ENCODE measurements around the gene NELL2. TPM values are rescaled to one million over a fixed set of nuclear protein-coding genes. Genes with fewer than 3 reads are reported as not detected.

The NELL2 gene
- polyA plus RNA-seq, 1 donor = 99.9 TPM

- no peak overlapping the region for H3K27ac ChIP-seq (ENCODE audit: low read length)
- no peak for DNase-seq
- H3K4me1 ChIP-seq (ENCODE audit: control insufficient read depth, insufficient read depth, low read length) = no peaks in the 10 kb centered on the region
- WGBS (ENCODE audit: insufficient coverage, low lambda C conversion rate) = 100% methylated on average over 4 of the region's 24 CpGs
- H3K9me3 ChIP-seq (ENCODE audit: control insufficient read depth, low read depth, low read length) = peaks cover 11% of the 10 kb centered on the region
- H3K36me3 ChIP-seq (ENCODE audit: control insufficient read depth, insufficient read depth, low read length) = no peaks in the 10 kb centered on the region
- H3K4me3 ChIP-seq (ENCODE audit: low read length) = no peak overlapping the region
- H3K27me3 ChIP-seq (ENCODE audit: control insufficient read depth, insufficient read depth, low read length) = no peaks in the 10 kb centered on the region
Measured at GRCh38 chr12:44500423-44500822, 375.7 kb downstream of the NELL2 start.

- Histone ChIP-seq H3K36me3 (ENCODE audit: control insufficient read depth, insufficient read depth, low read length) (no peaks in the 10 kb centered on the region), H3K4me3 (ENCODE audit: low read length) (no peak overlapping the region), H3K27ac (ENCODE audit: low read length) (no peak overlapping the region), H3K9me3 (ENCODE audit: control insufficient read depth, low read depth, low read length) (peaks cover 7% of the 10 kb centered on the region), H3K27me3 (ENCODE audit: control insufficient read depth, insufficient read depth, low read length) (no peaks in the 10 kb centered on the region), H3K4me1 (ENCODE audit: control insufficient read depth, insufficient read depth, low read length) (no peaks in the 10 kb centered on the region)
- DNase-seq = no peak
- WGBS (ENCODE audit: insufficient coverage, low lambda C conversion rate) = 60% methylated on average over 1 of the region's 1 CpG
Measured at GRCh38 chr12:44497044-44497443, 379.1 kb downstream of the NELL2 start.

GRCh38 chr12:44490181-44490580 lies 385.9 kb downstream of the NELL2 start:
- no peaks in the 10 kb centered on the region for H3K36me3 ChIP-seq (ENCODE audit: control insufficient read depth, insufficient read depth, low read length)
- H3K27ac ChIP-seq (ENCODE audit: low read length) = no peak overlapping the region
- H3K4me1 ChIP-seq (ENCODE audit: control insufficient read depth, insufficient read depth, low read length) = no peaks in the 10 kb centered on the region
- no peaks in the 10 kb centered on the region for H3K9me3 ChIP-seq (ENCODE audit: control insufficient read depth, low read depth, low read length)
- no peak for DNase-seq
- H3K4me3 ChIP-seq (ENCODE audit: low read length) = no peak overlapping the region
- H3K27me3 ChIP-seq (ENCODE audit: control insufficient read depth, insufficient read depth, low read length) = no peaks in the 10 kb centered on the region

- Histone ChIP-seq H3K4me3 (ENCODE audit: low read length) (no peak overlapping the region), H3K27me3 (ENCODE audit: control insufficient read depth, insufficient read depth, low read length) (no peaks in the 10 kb centered on the region), H3K27ac (ENCODE audit: low read length) (no peak overlapping the region), H3K9me3 (ENCODE audit: control insufficient read depth, low read depth, low read length) (no peaks in the 10 kb centered on the region), H3K36me3 (ENCODE audit: control insufficient read depth, insufficient read depth, low read length) (no peaks in the 10 kb centered on the region), H3K4me1 (ENCODE audit: control insufficient read depth, insufficient read depth, low read length) (no peaks in the 10 kb centered on the region)
- no CpG with 5 or more reads among the region's 3 CpGs for WGBS (ENCODE audit: insufficient coverage, low lambda C conversion rate)
- DNase-seq = no peak
Measured at GRCh38 chr12:44488180-44488579, 387.9 kb downstream of the NELL2 start.

- H3K9me3 ChIP-seq (ENCODE audit: control insufficient read depth, low read depth, low read length) = no peaks in the 10 kb centered on the region
- H3K27me3 ChIP-seq (ENCODE audit: control insufficient read depth, insufficient read depth, low read length) = no peaks in the 10 kb centered on the region
- no peak for DNase-seq
- H3K4me1 ChIP-seq (ENCODE audit: control insufficient read depth, insufficient read depth, low read length) = no peaks in the 10 kb centered on the region
- no peaks in the 10 kb centered on the region for H3K36me3 ChIP-seq (ENCODE audit: control insufficient read depth, insufficient read depth, low read length)
- WGBS (ENCODE audit: insufficient coverage, low lambda C conversion rate) = no CpG with 5 or more reads among the region's 1 CpG
- no peak overlapping the region for H3K27ac ChIP-seq (ENCODE audit: low read length)
- no peak overlapping the region for H3K4me3 ChIP-seq (ENCODE audit: low read length)
Measured at GRCh38 chr12:44484862-44485261, 391.3 kb downstream of the NELL2 start.

GRCh38 chr12:44477331-44477980 lies 398.7 kb downstream of the NELL2 start:
- DNase-seq = no peak
- Histone ChIP-seq H3K9me3 (ENCODE audit: control insufficient read depth, low read depth, low read length) (peaks cover 3% of the 10 kb centered on the region), H3K27ac (ENCODE audit: low read length) (no peak overlapping the region), H3K4me3 (ENCODE audit: low read length) (no peak overlapping the region), H3K4me1 (ENCODE audit: control insufficient read depth, insufficient read depth, low read length) (no peaks in the 10 kb centered on the region), H3K27me3 (ENCODE audit: control insufficient read depth, insufficient read depth, low read length) (no peaks in the 10 kb centered on the region), H3K36me3 (ENCODE audit: control insufficient read depth, insufficient read depth, low read length) (no peaks in the 10 kb centered on the region)
- no CpG with 5 or more reads among the region's 6 CpGs for WGBS (ENCODE audit: insufficient coverage, low lambda C conversion rate)

GRCh38 chr12:44476683-44477082 lies 399.4 kb downstream of the NELL2 start:
- Histone ChIP-seq H3K4me3 (ENCODE audit: low read length) (no peak overlapping the region), H3K9me3 (ENCODE audit: control insufficient read depth, low read depth, low read length) (peaks cover 3% of the 10 kb centered on the region), H3K27me3 (ENCODE audit: control insufficient read depth, insufficient read depth, low read length) (no peaks in the 10 kb centered on the region), H3K36me3 (ENCODE audit: control insufficient read depth, insufficient read depth, low read length) (no peaks in the 10 kb centered on the region), H3K4me1 (ENCODE audit: control insufficient read depth, insufficient read depth, low read length) (no peaks in the 10 kb centered on the region), H3K27ac (ENCODE audit: low read length) (no peak overlapping the region)
- WGBS (ENCODE audit: insufficient coverage, low lambda C conversion rate) = no CpG with 5 or more reads among the region's 2 CpGs
- DNase-seq = no peak

- DNase-seq = no peak
- no peak overlapping the region for H3K27ac ChIP-seq (ENCODE audit: low read length)
- WGBS (ENCODE audit: insufficient coverage, low lambda C conversion rate) = 83% methylated on average over 2 of the region's 2 CpGs
- no peaks in the 10 kb centered on the region for H3K9me3 ChIP-seq (ENCODE audit: control insufficient read depth, low read depth, low read length)
- no peaks in the 10 kb centered on the region for H3K36me3 ChIP-seq (ENCODE audit: control insufficient read depth, insufficient read depth, low read length)
- H3K27me3 ChIP-seq (ENCODE audit: control insufficient read depth, insufficient read depth, low read length) = no peaks in the 10 kb centered on the region
- no peaks in the 10 kb centered on the region for H3K4me1 ChIP-seq (ENCODE audit: control insufficient read depth, insufficient read depth, low read length)
- H3K4me3 ChIP-seq (ENCODE audit: low read length) = no peak overlapping the region
Measured at GRCh38 chr12:44465139-44465538, 411.0 kb downstream of the NELL2 start.

GRCh38 chr12:44464180-44464579 lies 411.9 kb downstream of the NELL2 start:
- Histone ChIP-seq H3K9me3 (ENCODE audit: control insufficient read depth, low read depth, low read length) (no peaks in the 10 kb centered on the region), H3K36me3 (ENCODE audit: control insufficient read depth, insufficient read depth, low read length) (no peaks in the 10 kb centered on the region), H3K4me3 (ENCODE audit: low read length) (no peak overlapping the region), H3K27ac (ENCODE audit: low read length) (no peak overlapping the region), H3K27me3 (ENCODE audit: control insufficient read depth, insufficient read depth, low read length) (no peaks in the 10 kb centered on the region), H3K4me1 (ENCODE audit: control insufficient read depth, insufficient read depth, low read length) (no peaks in the 10 kb centered on the region)
- no CpG with 5 or more reads among the region's 2 CpGs for WGBS (ENCODE audit: insufficient coverage, low lambda C conversion rate)
- no peak for DNase-seq

- Histone ChIP-seq H3K9me3 (ENCODE audit: control insufficient read depth, low read depth, low read length) (no peaks in the 10 kb centered on the region), H3K4me1 (ENCODE audit: control insufficient read depth, insufficient read depth, low read length) (no peaks in the 10 kb centered on the region), H3K27me3 (ENCODE audit: control insufficient read depth, insufficient read depth, low read length) (no peaks in the 10 kb centered on the region), H3K27ac (ENCODE audit: low read length) (no peak overlapping the region), H3K36me3 (ENCODE audit: control insufficient read depth, insufficient read depth, low read length) (no peaks in the 10 kb centered on the region), H3K4me3 (ENCODE audit: low read length) (no peak overlapping the region)
- DNase-seq = no peak
Measured at GRCh38 chr12:44462729-44463128, 413.4 kb downstream of the NELL2 start.

GRCh38 chr12:44460261-44460660 lies 415.9 kb downstream of the NELL2 start:
- Histone ChIP-seq H3K4me3 (ENCODE audit: low read length) (no peak overlapping the region), H3K4me1 (ENCODE audit: control insufficient read depth, insufficient read depth, low read length) (no peaks in the 10 kb centered on the region), H3K27ac (ENCODE audit: low read length) (no peak overlapping the region), H3K36me3 (ENCODE audit: control insufficient read depth, insufficient read depth, low read length) (no peaks in the 10 kb centered on the region), H3K27me3 (ENCODE audit: control insufficient read depth, insufficient read depth, low read length) (peaks cover 2% of the 10 kb centered on the region), H3K9me3 (ENCODE audit: control insufficient read depth, low read depth, low read length) (no peaks in the 10 kb centered on the region)
- DNase-seq = no peak
- 100% methylated on average over 1 of the region's 3 CpGs for WGBS (ENCODE audit: insufficient coverage, low lambda C conversion rate)
